A549 (cell line): Measurements from ENCODE around the gene DIAPH2. TPM values are rescaled to one million over a fixed set of nuclear protein-coding genes. Genes with fewer than 3 reads are reported as not detected.

Experiments used
- ATAC-seq, 2 experiments: fragments of 200-7000 bp in 1 of 2; fragments of >200 bp in 1 of 2; cut with Nextera tagmentation in 1 of 2; cut with Tn5 transposase in 1 of 2; 3 replicates each; pipeline versions ENCODE4 v1.8.0 to v1.9.1; 2018 to 2020; ENCODE audit warnings: mild to moderate bottlenecking in 1 of 2, moderate library complexity in 1 of 2
- CTCF ChIA-PET: fragments of 300-600 bp; sonication (Branson Sonifier 250); formaldehyde crosslinking; extraction: SDS; loops from one replicate; lab custom pipeline; 2021; ENCODE audit warnings: antibody characterized with exemption, inconsistent platforms; lab: Yijun Ruan, JAX
- POLR2A ChIA-PET: fragments of 350-600 bp; formaldehyde crosslinking; extraction: SDS; loops from one replicate; lab custom pipeline; 2021; ENCODE audit warnings: antibody characterized with exemption, inconsistent platforms; lab: Yijun Ruan, JAX
- DNase-seq, 2 experiments: peaks; one replicate each; pipeline versions ENCODE4 v3.0.0 to v3.0.0-alpha.2; 2011 to 2016; ENCODE audit warnings: low read depth in 1 of 2, low spot score in 1 of 2
- FAIRE-seq: peaks from 2 replicates; lab custom pipeline; 2011; peaks lifted over from hg19 to GRCh38; lab: Jason Lieb, UNC
- H3K27ac ChIP-seq, 2 experiments: fragments of >200 bp; sonication (Bioruptor Twin); formaldehyde crosslinking; 3 replicates each; pipeline ENCODE4 v1.5.1; 2016 to 2017
- H3K4me1 ChIP-seq: fragments of >200 bp; sonication (Bioruptor Twin); formaldehyde crosslinking; 3 replicates; pipeline ENCODE4 v1.6.1; 2016
- H3K4me2 ChIP-seq: fragments of >200 bp; sonication (Bioruptor Twin); formaldehyde crosslinking; 3 replicates; pipeline ENCODE4 v1.6.1; 2016
- H3K4me3 ChIP-seq: fragments of >200 bp; sonication (Bioruptor Twin); formaldehyde crosslinking; 3 replicates; pipeline ENCODE4 v1.5.1; 2016
- H3K9me3 ChIP-seq: fragments of >200 bp; sonication (Bioruptor Twin); formaldehyde crosslinking; 3 replicates; pipeline ENCODE4 v1.6.1; 2016
- EP300 ChIP-seq, 2 experiments: fragments of >200 bp; sonication (Bioruptor Twin); formaldehyde crosslinking; IDR thresholded peaks; 2 replicates in 1 of 2; 3 replicates in 1 of 2; pipeline ENCODE4 v1.6.1; 2016 to 2017
- FOSL2 ChIP-seq, 2 experiments: fragments of 450-650 bp in 1 of 2; fragments of >200 bp in 1 of 2; sonication (Bioruptor Twin) in 1 of 2; formaldehyde crosslinking; IDR thresholded peaks; 2 replicates each; pipeline versions ENCODE4 v1.5.0 to v1.6.1; 2016 to 2020; ENCODE audit warnings: mild to moderate bottlenecking in 1 of 2, moderate library complexity in 1 of 2
- GATA3 ChIP-seq: IDR thresholded peaks from 2 replicates; pipeline ENCODE4 v1.6.1; 2012; ENCODE audit warnings: borderline replicate concordance
- MAFK ChIP-seq: fragments of 450-650 bp; IDR thresholded peaks from 2 replicates; pipeline ENCODE4 v1.6.1; 2014; ENCODE audit not compliant: partially characterized antibody
- MYC ChIP-seq: IDR thresholded peaks from 2 replicates; pipeline ENCODE4 v1.6.1; 2012; ENCODE audit warnings: mild to moderate bottlenecking, inconsistent platforms, low read length, improper control_type of control experiment, borderline replicate concordance
- NR3C1 ChIP-seq: fragments of >200 bp; sonication (Bioruptor Twin); formaldehyde crosslinking; IDR thresholded peaks from 3 replicates; pipeline ENCODE4 v1.6.1; 2017
- RCOR1 ChIP-seq: fragments of 150-350 bp; IDR thresholded peaks from 2 replicates; pipeline ENCODE4 v1.6.1; 2014; ENCODE audit warnings: antibody characterized with exemption, low read length, low read depth
- SMC3 ChIP-seq: fragments of >200 bp; sonication (Bioruptor Twin); formaldehyde crosslinking; IDR thresholded peaks from 3 replicates; pipeline ENCODE4 v1.6.1; 2018; ENCODE audit warnings: inconsistent platforms
- ZNF302 ChIP-seq: fragments of 250-450 bp; sonication (Bioruptor Pico); IDR thresholded peaks from 2 replicates; pipeline ENCODE4 v1.9.0; 2021; ENCODE audit warnings: inconsistent platforms, mild to moderate bottlenecking, moderate library complexity
- WGBS: methylation state at CpG from one replicate; pipeline ENCODE4 v1.1.6; 2017; ENCODE audit errors: missing lambda C conversion rate; 5-methylcytosine and 5-hydroxymethylcytosine counted together
- polyA plus RNA-seq, 4 experiments: library from polyadenylated mRNA; depleted of rRNA in 3 of 4; stranded (reverse); fragments of >200 nt; fragmentation: RNase III in 1 of 4; extraction: RNeasy Plus Mini Kit Qiagen cat#74134 plus additional on column Dnase treatment in 1 of 4; gene quantifications; 2 replicates in 3 of 4; 3 replicates in 1 of 4; pipeline ENCODE4 v1.2.3, GENCODE V29; 2011 to 2017
- TF ChIP-seq, protein P1 (sequence below): fragments of 250-450 bp; sonication (Bioruptor Pico); IDR thresholded peaks from 2 replicates; pipeline ENCODE4 v1.5.0; 2021; ENCODE audit warnings: mild to moderate bottlenecking, moderate library complexity, borderline replicate concordance
- TF ChIP-seq, protein P2 (sequence below): IDR thresholded peaks from 2 replicates; pipeline ENCODE4 v1.6.1; 2012
- TF ChIP-seq, protein P3 (sequence below): IDR thresholded peaks from 2 replicates; pipeline ENCODE4 v1.6.1; 2012; ENCODE audit warnings: low read depth, borderline replicate concordance
- TF ChIP-seq, protein P4 (sequence below): fragments of >200 bp; sonication (Bioruptor Twin); formaldehyde crosslinking; IDR thresholded peaks from 2 replicates; pipeline ENCODE4 v1.6.1; 2016
- TF ChIP-seq, protein P5 (sequence below): fragments of 250-450 bp; sonication (Bioruptor Pico); IDR thresholded peaks from 2 replicates; pipeline ENCODE4 v1.5.0; 2020; ENCODE audit warnings: low read depth, mild to moderate bottlenecking, moderate library complexity
- TF ChIP-seq, protein P6 (sequence below): fragments of >200 bp; sonication (Bioruptor Twin); formaldehyde crosslinking; IDR thresholded peaks from 3 replicates; pipeline ENCODE4 v1.6.1; 2016
- TF ChIP-seq, protein P7 (sequence below): fragments of 200-600 bp; sonication (generic); IDR thresholded peaks from 2 replicates; pipeline ENCODE4 v1.6.1; 2016; ENCODE audit warnings: antibody characterized with exemption, mild to moderate bottlenecking, moderate library complexity

DIAPH2 gene
- polyA plus RNA-seq, 2 of the 4 experiments (the other 2 are of a cell fraction) = 3.7 to 10.0 TPM

DNA sequence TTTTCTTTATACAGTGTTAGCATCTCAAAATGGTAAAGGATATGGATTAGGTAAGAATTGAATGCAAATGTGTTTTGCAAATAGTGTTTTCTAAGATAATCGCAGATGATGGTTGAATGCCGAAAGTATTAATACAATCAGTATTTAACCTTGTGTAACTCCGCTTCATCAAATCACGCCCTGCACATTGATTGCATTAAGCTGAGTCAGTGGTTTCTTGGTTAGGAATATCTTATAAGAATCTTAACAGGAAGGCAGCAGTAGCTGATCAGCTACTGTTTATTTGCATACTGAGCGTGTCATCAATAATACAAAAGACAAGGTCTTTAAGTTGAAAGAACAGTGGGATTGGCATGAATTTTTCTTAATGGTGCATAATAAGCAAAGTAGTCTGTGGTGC is 744.5 kb downstream of the DIAPH2 start:
- Histone ChIP-seq H3K4me1 (no peaks in the 10 kb centered on the region), H3K4me3 (no peak overlapping the region), H3K27ac (no peak overlapping the region), H3K9me3 (no peaks in the 10 kb centered on the region), H3K4me2 (no peak overlapping the region)
- no peak for DNase-seq
- TF ChIP-seq FOSL2 (IDR thresholded peaks at IDR 0.05) (no peak), FOSL2 (CRISPR knock-in tag; IDR thresholded peaks at IDR 0.05) (no peak), MAFK (peak; percentile 38), EP300 (IDR thresholded peaks at IDR 0.05) (no peak)
- TF ChIP-seq, protein P1, sequence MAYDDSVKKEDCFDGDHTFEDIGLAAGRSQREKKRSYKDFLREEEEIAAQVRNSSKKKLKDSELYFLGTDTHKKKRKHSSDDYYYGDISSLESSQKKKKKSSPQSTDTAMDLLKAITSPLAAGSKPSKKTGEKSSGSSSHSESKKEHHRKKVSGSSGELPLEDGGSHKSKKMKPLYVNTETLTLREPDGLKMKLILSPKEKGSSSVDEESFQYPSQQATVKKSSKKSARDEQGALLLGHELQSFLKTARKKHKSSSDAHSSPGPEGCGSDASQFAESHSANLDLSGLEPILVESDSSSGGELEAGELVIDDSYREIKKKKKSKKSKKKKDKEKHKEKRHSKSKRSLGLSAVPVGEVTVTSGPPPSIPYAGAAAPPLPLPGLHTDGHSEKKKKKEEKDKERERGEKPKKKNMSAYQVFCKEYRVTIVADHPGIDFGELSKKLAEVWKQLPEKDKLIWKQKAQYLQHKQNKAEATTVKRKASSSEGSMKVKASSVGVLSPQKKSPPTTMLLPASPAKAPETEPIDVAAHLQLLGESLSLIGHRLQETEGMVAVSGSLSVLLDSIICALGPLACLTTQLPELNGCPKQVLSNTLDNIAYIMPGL (CRISPR knock-in tag) = no peak
- TF ChIP-seq, protein P2, sequence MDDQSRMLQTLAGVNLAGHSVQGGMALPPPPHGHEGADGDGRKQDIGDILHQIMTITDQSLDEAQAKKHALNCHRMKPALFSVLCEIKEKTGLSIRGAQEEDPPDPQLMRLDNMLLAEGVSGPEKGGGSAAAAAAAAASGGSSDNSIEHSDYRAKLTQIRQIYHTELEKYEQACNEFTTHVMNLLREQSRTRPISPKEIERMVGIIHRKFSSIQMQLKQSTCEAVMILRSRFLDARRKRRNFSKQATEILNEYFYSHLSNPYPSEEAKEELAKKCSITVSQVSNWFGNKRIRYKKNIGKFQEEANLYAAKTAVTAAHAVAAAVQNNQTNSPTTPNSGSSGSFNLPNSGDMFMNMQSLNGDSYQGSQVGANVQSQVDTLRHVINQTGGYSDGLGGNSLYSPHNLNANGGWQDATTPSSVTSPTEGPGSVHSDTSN = no peak
- TF ChIP-seq, protein P3, sequence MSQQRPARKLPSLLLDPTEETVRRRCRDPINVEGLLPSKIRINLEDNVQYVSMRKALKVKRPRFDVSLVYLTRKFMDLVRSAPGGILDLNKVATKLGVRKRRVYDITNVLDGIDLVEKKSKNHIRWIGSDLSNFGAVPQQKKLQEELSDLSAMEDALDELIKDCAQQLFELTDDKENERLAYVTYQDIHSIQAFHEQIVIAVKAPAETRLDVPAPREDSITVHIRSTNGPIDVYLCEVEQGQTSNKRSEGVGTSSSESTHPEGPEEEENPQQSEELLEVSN = no peak
- TF ChIP-seq, protein P4, sequence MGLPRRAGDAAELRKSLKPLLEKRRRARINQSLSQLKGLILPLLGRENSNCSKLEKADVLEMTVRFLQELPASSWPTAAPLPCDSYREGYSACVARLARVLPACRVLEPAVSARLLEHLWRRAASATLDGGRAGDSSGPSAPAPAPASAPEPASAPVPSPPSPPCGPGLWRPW = no peak
- TF ChIP-seq, protein P5, sequence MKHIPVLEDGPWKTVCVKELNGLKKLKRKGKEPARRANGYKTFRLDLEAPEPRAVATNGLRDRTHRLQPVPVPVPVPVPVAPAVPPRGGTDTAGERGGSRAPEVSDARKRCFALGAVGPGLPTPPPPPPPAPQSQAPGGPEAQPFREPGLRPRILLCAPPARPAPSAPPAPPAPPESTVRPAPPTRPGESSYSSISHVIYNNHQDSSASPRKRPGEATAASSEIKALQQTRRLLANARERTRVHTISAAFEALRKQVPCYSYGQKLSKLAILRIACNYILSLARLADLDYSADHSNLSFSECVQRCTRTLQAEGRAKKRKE = no peak
- TF ChIP-seq, protein P6, sequence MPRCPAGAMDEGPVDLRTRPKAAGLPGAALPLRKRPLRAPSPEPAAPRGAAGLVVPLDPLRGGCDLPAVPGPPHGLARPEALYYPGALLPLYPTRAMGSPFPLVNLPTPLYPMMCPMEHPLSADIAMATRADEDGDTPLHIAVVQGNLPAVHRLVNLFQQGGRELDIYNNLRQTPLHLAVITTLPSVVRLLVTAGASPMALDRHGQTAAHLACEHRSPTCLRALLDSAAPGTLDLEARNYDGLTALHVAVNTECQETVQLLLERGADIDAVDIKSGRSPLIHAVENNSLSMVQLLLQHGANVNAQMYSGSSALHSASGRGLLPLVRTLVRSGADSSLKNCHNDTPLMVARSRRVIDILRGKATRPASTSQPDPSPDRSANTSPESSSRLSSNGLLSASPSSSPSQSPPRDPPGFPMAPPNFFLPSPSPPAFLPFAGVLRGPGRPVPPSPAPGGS = no peak
- 91% methylated on average over 5 of the region's 5 CpGs for WGBS
- FAIRE-seq = peak; percentile 32
- POLR2A ChIA-PET = no interaction called here
- no peak for ATAC-seq
- CTCF ChIA-PET = no interaction called here

DNA sequence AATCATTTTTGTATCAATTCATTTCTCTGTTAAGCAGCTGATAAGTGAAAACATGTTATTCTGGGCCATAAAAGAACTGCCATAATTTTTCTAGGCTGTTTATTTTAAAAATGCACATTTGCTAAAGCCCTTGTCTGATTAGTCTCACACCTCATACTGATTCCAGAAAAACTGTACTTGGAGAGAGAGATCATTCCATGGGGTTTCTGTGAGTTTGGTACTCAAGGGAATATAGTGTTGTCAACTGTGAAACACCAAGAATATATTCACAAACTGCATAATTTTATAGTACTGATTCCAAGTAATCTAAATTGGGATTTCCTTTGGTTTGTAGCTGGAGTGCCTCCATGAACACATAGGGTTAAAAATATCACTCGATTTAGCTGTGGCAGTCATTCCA is 746.6 kb downstream of the DIAPH2 start:
- WGBS = 63% methylated on average over 1 of the region's 1 CpG
- Histone ChIP-seq H3K9me3 (no peaks in the 10 kb centered on the region), H3K4me2 (no peak overlapping the region), H3K4me1 (no peaks in the 10 kb centered on the region), H3K4me3 (no peak overlapping the region), H3K27ac (no peak overlapping the region)
- CTCF ChIA-PET = no interaction called here
- DNase-seq (no peak), ATAC-seq (no peak), FAIRE-seq (peak; percentile 43)
- TF ChIP-seq, protein P1 (CRISPR knock-in tag) = no peak
- TF ChIP-seq, protein P3 = no peak
- TF ChIP-seq NR3C1 (no peak), GATA3 (no peak), MYC (no peak), ZNF302 (no peak), SMC3 (no peak), RCOR1 (no peak)
- TF ChIP-seq, protein P4 = no peak
- TF ChIP-seq, protein P7, sequence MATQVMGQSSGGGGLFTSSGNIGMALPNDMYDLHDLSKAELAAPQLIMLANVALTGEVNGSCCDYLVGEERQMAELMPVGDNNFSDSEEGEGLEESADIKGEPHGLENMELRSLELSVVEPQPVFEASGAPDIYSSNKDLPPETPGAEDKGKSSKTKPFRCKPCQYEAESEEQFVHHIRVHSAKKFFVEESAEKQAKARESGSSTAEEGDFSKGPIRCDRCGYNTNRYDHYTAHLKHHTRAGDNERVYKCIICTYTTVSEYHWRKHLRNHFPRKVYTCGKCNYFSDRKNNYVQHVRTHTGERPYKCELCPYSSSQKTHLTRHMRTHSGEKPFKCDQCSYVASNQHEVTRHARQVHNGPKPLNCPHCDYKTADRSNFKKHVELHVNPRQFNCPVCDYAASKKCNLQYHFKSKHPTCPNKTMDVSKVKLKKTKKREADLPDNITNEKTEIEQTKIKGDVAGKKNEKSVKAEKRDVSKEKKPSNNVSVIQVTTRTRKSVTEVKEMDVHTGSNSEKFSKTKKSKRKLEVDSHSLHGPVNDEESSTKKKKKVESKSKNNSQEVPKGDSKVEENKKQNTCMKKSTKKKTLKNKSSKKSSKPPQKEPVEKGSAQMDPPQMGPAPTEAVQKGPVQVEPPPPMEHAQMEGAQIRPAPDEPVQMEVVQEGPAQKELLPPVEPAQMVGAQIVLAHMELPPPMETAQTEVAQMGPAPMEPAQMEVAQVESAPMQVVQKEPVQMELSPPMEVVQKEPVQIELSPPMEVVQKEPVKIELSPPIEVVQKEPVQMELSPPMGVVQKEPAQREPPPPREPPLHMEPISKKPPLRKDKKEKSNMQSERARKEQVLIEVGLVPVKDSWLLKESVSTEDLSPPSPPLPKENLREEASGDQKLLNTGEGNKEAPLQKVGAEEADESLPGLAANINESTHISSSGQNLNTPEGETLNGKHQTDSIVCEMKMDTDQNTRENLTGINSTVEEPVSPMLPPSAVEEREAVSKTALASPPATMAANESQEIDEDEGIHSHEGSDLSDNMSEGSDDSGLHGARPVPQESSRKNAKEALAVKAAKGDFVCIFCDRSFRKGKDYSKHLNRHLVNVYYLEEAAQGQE = no peak
- POLR2A ChIA-PET = no interaction called here
